GM19035 (cell line): ENCODE data around the gene RNU6-9.
"Not testable (repeated sequence)": the region's sequence is repeated elsewhere in the genome, so short reads cannot be mapped to it uniquely, and the experiment has no call there.

Experiments
- ATAC-seq: cut with Tn5 transposase; IDR thresholded peaks from one replicate; pipeline ENCODE4 v1.9.1; 2021; ENCODE audit not compliant: unreplicated experiment

RNU6-9 gene

GRCh38 chr19:877992-878660 lies 15.2 kb upstream of the RNU6-9 start:
- not testable (repeated sequence) for ATAC-seq

GRCh38 chr19:878751-879561 lies 14.3 kb upstream of the RNU6-9 start:
- ATAC-seq, result not testable (repeated sequence)

GRCh38 chr19:879711-880438 lies 13.4 kb upstream of the RNU6-9 start:
- no peak for ATAC-seq

- ATAC-seq, result no peak
Observed at GRCh38 chr19:881385-882071, 11.8 kb upstream of the RNU6-9 start.

- ATAC-seq, result no peak
Observed at GRCh38 chr19:882871-883497, 10.3 kb upstream of the RNU6-9 start.

GRCh38 chr19:883661-884211 lies 9.5 kb upstream of the RNU6-9 start:
- no peak for ATAC-seq

- ATAC-seq, result no peak
Observed at GRCh38 chr19:884420-885211, 8.7 kb upstream of the RNU6-9 start.

- no peak for ATAC-seq
Observed at GRCh38 chr19:885536-886224, 7.6 kb upstream of the RNU6-9 start.

GRCh38 chr19:887072-887471 lies 6.2 kb upstream of the RNU6-9 start:
- no peak for ATAC-seq

GRCh38 chr19:887599-887998 lies 5.7 kb upstream of the RNU6-9 start:
- ATAC-seq, result no peak

GRCh38 chr19:888581-889385 lies 4.5 kb upstream of the RNU6-9 start:
- no peak for ATAC-seq

GRCh38 chr19:889662-890295 lies 3.5 kb upstream of the RNU6-9 start:
- no peak for ATAC-seq

- ATAC-seq, result no peak
Observed at GRCh38 chr19:890831-891230, 2.5 kb upstream of the RNU6-9 start.

- ATAC-seq, result not testable (repeated sequence)
Observed at GRCh38 chr19:891421-892200, 1.7 kb upstream of the RNU6-9 start.

- ATAC-seq, result no peak
Observed at GRCh38 chr19:892243-892893, 916 bp upstream of the RNU6-9 start.

- no peak for ATAC-seq
Observed at GRCh38 chr19:896434-896833, 3.1 kb downstream of the RNU6-9 start.
